Activated gamma-delta T cell treated with anti-CD3 and anti-CD28 coated beads, Interleukin-2, amount 50 U/mL, for 16 hours (primary cell): ENCODE data around the gene MED13L.

ENCODE experiments used
- DNase-seq: peaks from one replicate; pipeline ENCODE4 v3.0.0-alpha.2; 2020; ENCODE audit warnings: low read depth

Gene MED13L

DNA sequence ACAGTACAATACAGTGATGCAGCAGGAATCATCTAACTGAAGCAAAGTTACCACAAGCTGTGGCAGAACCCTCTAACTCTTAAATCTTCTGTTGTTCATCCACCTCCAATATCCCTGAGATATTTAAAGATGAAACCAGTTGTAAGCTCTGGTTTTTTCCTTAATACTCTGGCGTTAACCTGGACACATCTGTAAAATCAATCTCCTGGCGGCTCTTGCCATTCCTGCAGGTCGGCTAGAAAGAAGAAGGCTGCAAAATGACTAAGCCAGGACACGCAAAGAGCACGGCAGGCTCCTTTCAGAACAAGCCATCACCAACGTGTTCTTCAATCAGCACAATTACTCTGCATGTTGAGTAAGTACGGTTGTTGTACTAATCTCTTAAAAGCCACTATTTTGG lies 309.3 kb downstream of the MED13L start:
- DNase-seq: no peak

DNA sequence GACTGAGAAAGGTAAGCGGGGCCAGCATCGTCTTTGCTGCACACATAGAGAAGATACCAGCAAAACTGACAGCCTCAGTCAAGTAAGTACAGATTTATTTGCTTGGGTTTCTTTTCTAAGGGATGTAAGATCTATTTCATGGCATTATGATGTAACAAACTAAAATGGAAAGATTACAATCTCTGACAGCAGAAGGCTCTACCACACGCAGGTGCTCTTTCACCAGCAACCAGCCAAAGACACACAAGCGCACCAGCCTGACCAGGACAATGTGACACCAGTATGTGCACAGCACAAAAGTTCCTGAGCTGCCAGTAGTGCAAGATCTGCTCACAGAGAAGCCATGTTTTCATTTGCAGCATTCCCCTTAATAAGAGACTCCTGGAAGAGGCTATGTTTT lies 311.1 kb downstream of the MED13L start:
- no peak for DNase-seq

GRCh38 chr12:115964626-115965025 lies 312.9 kb downstream of the MED13L start:
- no peak for DNase-seq

GRCh38 chr12:115964214-115964613 lies 313.3 kb downstream of the MED13L start:
- DNase-seq: no peak

DNA sequence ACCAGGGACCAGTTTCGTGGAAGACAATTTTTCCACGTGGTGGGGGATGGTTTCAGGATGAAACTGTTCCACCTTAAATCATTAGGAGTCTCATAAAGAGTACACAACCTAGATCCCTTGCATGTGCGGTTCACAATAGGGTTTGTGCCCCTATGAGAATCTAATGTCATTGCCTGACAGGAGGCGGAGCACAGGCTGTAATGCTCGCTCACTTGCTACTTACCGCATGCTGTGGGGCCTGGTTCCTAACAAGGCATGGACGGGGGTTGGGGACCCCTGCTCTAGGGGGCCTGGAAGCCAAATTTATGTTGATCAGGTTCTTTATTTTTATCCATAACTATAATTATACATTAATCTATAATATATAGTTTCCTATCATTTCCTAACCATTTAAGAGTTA lies 315.3 kb downstream of the MED13L start:
- no peak for DNase-seq

GRCh38 chr12:115960868-115961802 lies 316.4 kb downstream of the MED13L start:
- DNase-seq: no peak

GRCh38 chr12:115957686-115958290 lies 319.7 kb downstream of the MED13L start:
- DNase-seq: no peak

DNA sequence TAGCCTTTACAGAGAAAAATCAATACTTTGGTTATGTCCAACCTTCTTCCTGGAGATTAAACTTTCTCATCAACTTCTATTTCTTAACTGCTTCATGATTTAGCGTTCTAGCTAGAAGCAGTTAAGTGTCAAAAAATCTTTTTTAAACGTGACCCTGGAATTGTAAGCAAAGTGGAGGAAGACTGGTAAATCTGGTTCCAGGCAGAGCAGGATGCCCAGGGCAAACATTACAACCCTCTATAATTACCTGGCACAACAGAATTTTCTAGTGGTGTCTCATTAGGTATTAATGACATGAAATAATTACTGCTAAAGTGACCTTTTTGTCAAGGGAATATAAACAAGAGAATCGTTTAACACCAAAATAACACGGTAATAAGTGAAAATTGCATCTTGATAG lies 320.8 kb downstream of the MED13L start:
- DNase-seq: no peak

DNA sequence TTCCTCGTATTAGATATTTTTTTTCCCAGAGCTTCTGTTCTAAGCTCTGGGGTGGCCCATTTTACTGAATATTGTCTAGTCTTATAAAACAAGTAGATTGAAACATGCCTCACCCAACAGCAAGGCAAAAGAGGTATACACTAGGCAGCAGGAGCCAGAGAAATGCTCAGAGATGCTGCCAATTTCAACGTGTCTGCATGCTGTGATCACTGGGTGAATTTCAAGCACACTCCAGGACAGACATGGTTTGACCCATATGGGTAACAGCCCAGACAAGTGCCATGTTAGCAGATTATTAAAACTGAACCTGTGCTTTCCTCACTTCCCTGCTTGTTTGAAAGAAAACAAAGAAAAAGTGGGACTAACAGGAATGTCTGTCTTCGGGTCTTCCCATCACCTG lies 321.3 kb downstream of the MED13L start:
- DNase-seq: no peak

GRCh38 chr12:115953450-115953849 lies 324.0 kb downstream of the MED13L start:
- no peak for DNase-seq

DNA sequence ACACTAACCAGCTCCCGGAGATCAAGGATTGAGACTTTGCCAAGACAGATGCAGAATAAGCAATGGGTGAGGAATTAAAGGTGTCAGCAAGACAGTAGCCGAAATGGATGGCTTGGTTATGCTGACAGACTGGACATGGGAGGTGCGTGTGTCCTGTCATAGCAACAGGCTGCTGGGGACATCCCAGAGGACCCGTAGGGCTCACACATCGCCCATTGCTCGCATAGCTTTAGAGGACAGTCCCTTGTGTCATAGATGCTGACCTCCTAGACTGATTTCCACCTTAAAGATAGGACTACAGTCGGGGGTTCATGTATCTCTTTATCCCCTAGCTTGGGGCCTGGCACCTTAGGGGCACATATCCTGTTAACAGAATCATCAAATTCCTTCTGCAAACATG lies 324.5 kb downstream of the MED13L start:
- DNase-seq: no peak

GRCh38 chr12:115950959-115951358 lies 326.5 kb downstream of the MED13L start:
- DNase-seq: no peak

DNA sequence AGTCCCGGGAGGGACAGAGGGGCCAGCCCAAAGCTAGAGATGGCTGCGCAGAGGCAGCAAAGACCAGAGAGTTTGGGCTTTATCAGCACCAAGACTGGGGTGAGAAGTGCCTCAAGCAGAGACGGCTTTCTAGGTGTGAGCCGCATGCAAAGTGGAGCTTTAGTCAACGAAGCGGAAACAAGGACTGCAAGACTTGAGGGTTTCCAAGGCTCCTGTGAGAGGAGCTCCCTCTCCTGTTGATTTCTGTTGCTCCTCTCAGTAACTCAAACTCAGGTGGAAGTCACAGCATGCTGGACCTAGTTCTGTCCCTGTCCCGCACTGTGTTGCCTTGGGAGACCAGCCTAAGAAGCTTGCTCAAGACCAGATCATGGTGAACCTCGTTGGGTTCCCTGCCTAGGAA lies 327.8 kb downstream of the MED13L start:
- DNase-seq: no peak

DNA sequence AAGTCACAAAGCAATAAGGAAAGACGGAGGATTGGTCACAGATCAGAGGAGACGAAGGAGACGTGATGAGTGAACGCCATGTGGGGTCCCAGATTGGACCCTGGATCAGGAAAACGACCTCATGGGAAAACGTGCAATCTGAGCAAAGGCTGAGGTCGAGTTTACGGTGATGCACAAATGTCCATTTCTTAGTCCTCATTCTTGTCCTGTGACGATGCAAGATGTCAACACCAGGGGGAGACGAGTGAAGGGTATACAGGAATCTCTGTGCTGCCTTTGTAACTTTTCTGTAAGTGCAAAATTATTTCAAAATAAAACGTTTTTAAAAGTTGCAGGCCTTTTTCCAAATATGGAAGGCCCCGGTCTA lies 329.8 kb downstream of the MED13L start:
- DNase-seq: no peak

DNA sequence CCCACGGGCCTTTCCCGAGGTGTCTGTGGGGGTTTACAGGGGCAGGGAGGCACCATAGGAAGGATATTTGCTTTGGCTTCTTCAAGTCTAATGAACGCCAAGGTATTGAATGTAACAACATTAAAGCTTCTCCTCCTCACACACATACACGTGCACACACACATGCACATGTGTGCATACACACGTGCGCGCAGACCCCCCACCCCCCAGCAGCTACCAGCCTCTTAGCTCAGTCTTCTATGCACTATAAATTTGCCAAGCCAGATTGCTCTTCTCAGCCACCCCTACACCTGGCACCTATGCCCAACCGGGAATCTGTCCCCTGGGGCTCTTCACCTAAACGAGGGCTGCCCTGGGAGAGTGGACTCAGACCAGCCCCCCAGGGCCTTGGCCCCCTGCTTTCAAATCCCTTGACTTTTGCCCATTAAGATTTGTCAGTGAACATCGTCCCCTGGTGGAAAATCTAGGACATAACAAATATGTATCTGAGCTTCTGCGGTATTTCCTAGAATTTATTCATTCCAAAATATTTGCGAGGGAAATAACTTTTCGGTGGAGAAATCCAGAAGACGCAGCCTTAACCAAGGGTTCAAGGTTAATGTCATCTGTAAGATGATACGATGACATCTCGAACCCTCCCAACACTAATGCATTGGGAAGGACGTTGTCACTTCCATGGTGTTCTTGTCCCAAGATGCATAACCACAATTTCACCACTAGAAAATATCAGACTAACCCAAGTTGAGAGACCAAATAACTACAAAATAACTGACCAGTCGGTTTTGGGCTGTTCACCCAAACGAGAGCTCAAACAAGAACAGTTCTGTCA lies 330.4 kb downstream of the MED13L start:
- DNase-seq: no peak

GRCh38 chr12:115946092-115946491 lies 331.4 kb downstream of the MED13L start:
- DNase-seq: no peak

DNA sequence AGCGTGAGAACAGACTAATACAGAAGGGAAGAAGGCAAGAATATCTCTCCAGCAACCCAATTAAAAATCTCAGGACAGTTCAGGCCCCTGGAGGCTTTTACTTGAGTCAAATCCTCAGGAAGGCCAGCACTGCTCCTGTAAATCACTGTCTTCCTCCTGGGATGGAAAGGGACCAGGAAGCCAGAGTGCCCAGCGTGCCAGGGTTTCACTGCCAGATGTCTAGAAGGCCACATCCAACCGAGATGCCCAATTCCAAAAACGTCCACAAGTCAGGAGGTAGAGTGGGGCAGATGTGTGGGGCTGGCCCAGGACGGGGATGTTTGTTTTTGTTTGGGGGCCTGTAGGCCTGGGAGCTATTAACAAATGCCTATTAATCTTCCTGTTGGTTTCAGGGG lies 332.0 kb downstream of the MED13L start:
- no peak for DNase-seq

- DNase-seq: no peak
Measured at GRCh38 chr12:115944837-115945490, 332.5 kb downstream of the MED13L start.

DNA sequence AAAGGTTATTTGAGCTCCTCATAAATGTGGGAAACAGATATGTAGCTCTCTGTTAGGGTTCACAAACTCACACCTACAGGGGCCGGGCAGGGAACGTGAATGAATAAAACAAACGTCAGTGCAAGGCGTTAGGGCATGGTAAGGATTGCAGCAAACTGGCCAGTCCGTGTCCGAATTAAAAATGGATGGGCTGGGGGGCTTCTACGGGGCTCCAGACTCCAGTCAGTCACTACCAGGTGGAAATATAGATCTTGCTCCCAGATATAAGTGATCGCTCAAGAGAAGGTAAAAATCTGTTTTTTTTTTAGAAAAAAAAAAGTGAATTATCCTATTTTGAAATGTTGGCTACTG lies 333.1 kb downstream of the MED13L start:
- DNase-seq: no peak

- DNase-seq: no peak
Measured at GRCh38 chr12:115943630-115944391, 333.7 kb downstream of the MED13L start.

- no peak for DNase-seq
Measured at GRCh38 chr12:115943310-115943629, 334.2 kb downstream of the MED13L start.

- no peak for DNase-seq
Measured at GRCh38 chr12:115942346-115942745, 335.1 kb downstream of the MED13L start.
